HCT116 (cell line): ENCODE data around the gene KCNK10. TPM values are rescaled to one million over a fixed set of nuclear protein-coding genes. Genes with fewer than 3 reads are reported as not detected.

ENCODE experiments used
- ATAC-seq: fragments of 200-7000 bp; cut with Tn5 transposase; 2 replicates; pipeline ENCODE4 v1.9.1; 2020; ENCODE audit warnings: mild to moderate bottlenecking, moderate library complexity
- BruUV-seq: library from RNA; stranded (reverse); fragments of 400-500 nt; replicated peaks from 2 replicates; lab custom pipeline; 2021; lab: Mats Ljungman, UMichigan
- CTCF ChIA-PET: fragments of 300-600 bp; sonication (Branson Sonifier 250); formaldehyde crosslinking; loops from one replicate; lab custom pipeline; 2021; ENCODE audit warnings: antibody characterized with exemption; lab: Charles Lee
- POLR2A ChIA-PET: fragments of 300-600, 350-600 bp; sonication (Branson Sonifier 250); formaldehyde crosslinking; loops from one replicate; lab custom pipeline; 2021; ENCODE audit warnings: antibody characterized with exemption; lab: Charles Lee
- RAD21 ChIA-PET, 2 experiments: fragments of 300-600 bp; sonication (Branson Sonifier 250); formaldehyde crosslinking; loops; one replicate each; lab custom pipeline; 2023; ENCODE audit warnings: low total read pairs in 2 of 2; ENCODE audit not compliant: uncharacterized antibody in 2 of 2, unreplicated experiment in 2 of 2, low non-redundant PET in 1 of 2; lab: Charles Lee
- DNase-seq: peaks from one replicate; pipeline ENCODE4 v3.0.0-alpha.2; 2010; ENCODE audit warnings: low read depth, low spot score
- H2AFZ ChIP-seq: fragments of 200-600 bp; shearing (Covaris generic), sonication (generic); 2 replicates; pipeline ENCODE4 v1.6.1; 2017; ENCODE audit warnings: low read depth, mixed run types, mixed read lengths, antibody characterized with exemption, low read length; ENCODE audit not compliant: poor library complexity, severe bottlenecking
- H3K27ac ChIP-seq: 2 replicates; pipeline ENCODE4 v1.5.1; 2012; ENCODE audit warnings: low read depth, low read length
- H3K27me3 ChIP-seq: fragments of 200-600 bp; sonication (generic); 2 replicates; pipeline ENCODE4 v1.6.1; 2016; ENCODE audit warnings: mixed run types, low read length, mixed read lengths; ENCODE audit not compliant: insufficient read depth
- H3K36me3 ChIP-seq, 2 experiments: fragments of 200-500 bp in 1 of 2; fragments of 200-600 bp in 1 of 2; sonication (Bioruptor generic) in 1 of 2; sonication (generic) in 1 of 2; 2 replicates each; pipeline versions ENCODE4 v1.5.1 to v1.6.1; 2014 to 2016; ENCODE audit warnings: low read length in 2 of 2, inconsistent platforms in 1 of 2, mixed read lengths in 1 of 2, mixed run types in 1 of 2; ENCODE audit not compliant: insufficient read depth in 2 of 2, control insufficient read depth in 1 of 2
- H3K4me1 ChIP-seq, 2 experiments: fragments of 200-600 bp in 1 of 2; sonication (generic) in 1 of 2; 2 replicates each; pipeline versions ENCODE4 v1.5.1 to v1.6.1; 2012 to 2017; ENCODE audit warnings: low read length in 2 of 2, inconsistent platforms in 1 of 2, mild to moderate bottlenecking in 1 of 2, mixed read lengths in 1 of 2, mixed run types in 1 of 2, moderate library complexity in 1 of 2; ENCODE audit not compliant: insufficient read depth in 2 of 2, control insufficient read depth in 1 of 2
- H3K4me2 ChIP-seq: fragments of 200-600 bp; sonication (generic); 2 replicates; pipeline ENCODE4 v1.6.1; 2017; ENCODE audit warnings: mixed run types, low read length, mixed read lengths
- H3K4me3 ChIP-seq, 2 experiments: fragments of 200-600 bp in 1 of 2; sonication (generic) in 1 of 2; replicated peaks in 1 of 2; 2 replicates each; pipeline ENCODE4 v1.5.1; 2011 to 2016; ENCODE audit warnings: low read length in 2 of 2, control low read depth in 1 of 2, low read depth in 1 of 2, mild to moderate bottlenecking in 1 of 2, mixed read lengths in 1 of 2, mixed run types in 1 of 2
- H3K79me2 ChIP-seq: fragments of 200-600 bp; sonication (generic); 2 replicates; pipeline ENCODE4 v1.6.1; 2017; ENCODE audit warnings: mild to moderate bottlenecking, mixed run types, low read length, moderate library complexity, mixed read lengths; ENCODE audit not compliant: insufficient read depth
- H3K9ac ChIP-seq: fragments of 200-600 bp; sonication (generic); 2 replicates; pipeline ENCODE4 v1.6.1; 2016; ENCODE audit warnings: low read length, mixed read lengths
- H3K9me2 ChIP-seq: fragments of 200-600 bp; sonication (generic), shearing (Covaris generic); 2 replicates; pipeline ENCODE4 v1.6.1; 2017; ENCODE audit warnings: mixed run types, mild to moderate bottlenecking, moderate library complexity; ENCODE audit not compliant: insufficient read depth
- H3K9me3 ChIP-seq, 2 experiments: fragments of 200-500 bp in 1 of 2; fragments of 200-600 bp in 1 of 2; sonication (Bioruptor generic) in 1 of 2; sonication (generic) in 1 of 2; 2 replicates each; pipeline ENCODE4 v1.6.1; 2014 to 2017; ENCODE audit warnings: low read length in 2 of 2, mixed read lengths in 2 of 2, inconsistent platforms in 1 of 2, low read depth in 1 of 2, mild to moderate bottlenecking in 1 of 2, mixed run types in 1 of 2, moderate library complexity in 1 of 2; ENCODE audit not compliant: control insufficient read depth in 1 of 2, insufficient read depth in 1 of 2
- H4K20me1 ChIP-seq: fragments of 200-600 bp; sonication (generic), shearing (Covaris generic); 2 replicates; pipeline ENCODE4 v1.6.1; 2017; ENCODE audit warnings: mixed run types, mild to moderate bottlenecking, moderate library complexity; ENCODE audit not compliant: insufficient read depth
- ATF3 ChIP-seq: IDR thresholded peaks from 2 replicates; pipeline ENCODE4 v1.6.1; 2012
- CBX3 ChIP-seq: IDR thresholded peaks from 2 replicates; pipeline ENCODE4 v1.6.1; 2012; ENCODE audit warnings: low read depth
- ELF1 ChIP-seq: IDR thresholded peaks from 2 replicates; pipeline ENCODE4 v1.6.1; 2012; ENCODE audit warnings: low read depth, borderline replicate concordance
- EZH2phosphoT487 ChIP-seq: fragments of 200-600 bp; IDR thresholded peaks from 2 replicates; pipeline ENCODE4 v1.6.1; 2018; ENCODE audit warnings: antibody characterized with exemption, borderline replicate concordance
- FOSL1 ChIP-seq: IDR thresholded peaks from 2 replicates; pipeline ENCODE4 v1.6.1; 2012; ENCODE audit warnings: low read depth
- REST ChIP-seq: IDR thresholded peaks from 2 replicates; pipeline ENCODE4 v1.6.1; 2012; ENCODE audit warnings: low read depth
- SP1 ChIP-seq: IDR thresholded peaks from 2 replicates; pipeline ENCODE4 v1.6.1; 2012; ENCODE audit warnings: low read depth
- TCF7L2 ChIP-seq: IDR thresholded peaks from 2 replicates; pipeline ENCODE4 v1.7.0; 2011; ENCODE audit warnings: borderline replicate concordance, inconsistent platforms; ENCODE audit not compliant: insufficient read depth, insufficient read length; ENCODE audit errors: extremely low read depth
- YY1 ChIP-seq: IDR thresholded peaks from 2 replicates; pipeline ENCODE4 v1.6.1; 2011; ENCODE audit warnings: low read length, low read depth, moderate library complexity, mild to moderate bottlenecking; ENCODE audit not compliant: insufficient replicate concordance; ENCODE audit errors: extremely low read depth
- ZNF274 ChIP-seq: fragments of 200-500 bp; sonication (Bioruptor generic); IDR thresholded peaks from 2 replicates; pipeline ENCODE4 v1.6.1; 2014; ENCODE audit warnings: mild to moderate bottlenecking, low read depth, low read length, inconsistent platforms
- intact Hi-C: fragments of 100-400 bp; cut with micrococcal nuclease; formaldehyde crosslinking; loops from 2 replicates; pipeline ENCODE4 v1.10.0; 2022
- total RNA-seq: library from RNA; stranded (reverse); gene quantifications from one replicate; pipeline ENCODE4 v1.2.1, GENCODE V29; 2021; ENCODE audit not compliant: unreplicated experiment

KCNK10 gene
- total RNA-seq, 1 experiment from 2014 or later, result not detected

DNA sequence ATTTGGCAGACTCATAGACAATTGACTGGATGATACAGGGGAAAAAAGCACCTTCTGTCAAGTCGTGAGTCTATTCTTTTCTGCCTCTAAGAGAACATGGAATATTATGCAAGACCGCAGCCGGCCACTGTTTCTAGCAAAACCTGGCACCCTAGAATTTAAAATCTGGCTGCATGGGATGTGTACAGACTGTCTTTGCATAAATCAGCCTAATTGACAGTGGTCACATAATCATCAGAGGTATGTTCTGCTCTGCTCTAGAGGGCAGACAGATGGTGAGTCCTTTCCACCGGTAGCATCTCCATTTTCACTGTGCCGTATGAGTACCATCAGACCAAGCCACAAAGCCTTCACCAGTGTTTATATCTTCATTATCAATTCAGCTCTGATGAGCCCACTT lies 80.6 kb downstream of the KCNK10 start:
- ATAC-seq, result no peak
- no peak overlapping the region for H3K4me3 ChIP-seq
- no peaks in the 10 kb centered on the region for H3K9me2 ChIP-seq
- H3K79me2 ChIP-seq, result no peaks in the 10 kb centered on the region
- intact Hi-C loops, result no loop called here
- H3K9ac ChIP-seq, result no peak overlapping the region
- no TSS peak for BruUV-seq
- H3K27me3 ChIP-seq, result no peaks in the 10 kb centered on the region
- H3K9me3 ChIP-seq, result no peaks in the 10 kb centered on the region
- ChIA-PET CTCF (no interaction called here), RAD21 (no interaction called here), POLR2A (no interaction called here)
- H3K4me1 ChIP-seq, result no peaks in the 10 kb centered on the region
- H2AFZ ChIP-seq, result no peak overlapping the region
- no peaks in the 10 kb centered on the region for H4K20me1 ChIP-seq
- no peak overlapping the region for H3K27ac ChIP-seq
- H3K4me2 ChIP-seq, result no peak overlapping the region
- TF ChIP-seq EZH2phosphoT487, result no peak
- no peak for TF ChIP-seq ZNF274
- no peak for TF ChIP-seq ATF3
- no peak for TF ChIP-seq ELF1
- no peak for TF ChIP-seq FOSL1
- no peak for TF ChIP-seq YY1
- TF ChIP-seq CBX3, result no peak
- TF ChIP-seq SP1, result no peak
- no peak for TF ChIP-seq REST
- no peak for TF ChIP-seq TCF7L2
- no peaks in the 10 kb centered on the region for H3K36me3 ChIP-seq
- DNase-seq, result no peak
